Endothelial cell (in vitro differentiated cells): ENCODE results near the gene FBXO48. TPM values are rescaled to one million over a fixed set of nuclear protein-coding genes. Genes with fewer than 3 reads are reported as not detected.

ENCODE experiments used
- DNase-seq: peaks from one replicate; pipeline ENCODE4 v3.0.0; 2021; ENCODE audit warnings: low spot score
- H3K27ac Mint-ChIP-seq: one replicate; pipeline ENCODE4 v1.8.0; 2021; ENCODE audit warnings: mixed read lengths, inconsistent platforms; ENCODE audit not compliant: unreplicated experiment
- H3K27me3 Mint-ChIP-seq: one replicate; pipeline ENCODE4 v1.8.0; 2021; ENCODE audit warnings: mild to moderate bottlenecking, moderate library complexity, mixed read lengths, inconsistent platforms; ENCODE audit not compliant: unreplicated experiment
- H3K36me3 Mint-ChIP-seq: one replicate; pipeline ENCODE4 v1.8.0; 2021; ENCODE audit warnings: mild to moderate bottlenecking, low read depth, mixed read lengths, inconsistent platforms; ENCODE audit not compliant: unreplicated experiment
- H3K4me1 Mint-ChIP-seq: one replicate; pipeline ENCODE4 v1.8.0; 2021; ENCODE audit warnings: mild to moderate bottlenecking, mixed read lengths, inconsistent platforms; ENCODE audit not compliant: unreplicated experiment
- H3K4me3 Mint-ChIP-seq: one replicate; pipeline ENCODE4 v1.8.0; 2021; ENCODE audit warnings: mild to moderate bottlenecking, mixed read lengths, inconsistent platforms; ENCODE audit not compliant: unreplicated experiment
- H3K9me3 Mint-ChIP-seq: one replicate; pipeline ENCODE4 v1.8.0; 2021; ENCODE audit warnings: mixed read lengths, inconsistent platforms; ENCODE audit not compliant: unreplicated experiment
- total RNA-seq: library from RNA; stranded (reverse); fragmentation: NEBNext Ultra II Directional; extraction: Animal tissue kit (Norgen Biotek cat#: 25700); gene quantifications from one replicate; pipeline ENCODE4 v1.2.1, GENCODE V29; 2021; ENCODE audit not compliant: unreplicated experiment
- TF ChIP-seq, protein P1 (sequence below): fragments of 200-600 bp; sonication (generic); IDR thresholded peaks from one replicate; pipeline ENCODE4 v1.5.0; 2021; ENCODE audit warnings: antibody characterized with exemption; ENCODE audit not compliant: unreplicated experiment

Gene FBXO48
- total RNA-seq, 1 donor from 2014 or later = 1.6 TPM

DNA sequence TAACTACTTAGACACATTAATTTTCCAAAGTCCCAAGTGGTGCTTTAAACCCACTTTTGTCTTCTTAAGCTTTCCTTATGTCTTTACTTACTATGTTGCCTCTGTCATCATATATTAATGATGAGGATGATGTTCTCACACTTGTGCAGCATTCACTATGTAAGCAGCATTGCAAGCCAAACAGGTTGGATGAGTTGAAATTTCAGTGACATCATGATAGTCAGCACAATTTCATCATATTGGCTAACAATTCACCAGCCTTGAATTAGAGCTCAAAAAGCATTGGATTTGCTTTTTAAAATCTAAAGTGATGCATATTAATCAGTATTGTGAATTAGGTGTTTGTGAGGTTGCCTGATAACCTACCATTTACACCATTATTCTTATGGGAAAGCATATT, 8.0 kb upstream of the FBXO48 start:
- H3K27me3 Mint-ChIP-seq = peaks cover 2% of the 10 kb centered on the region
- no peak overlapping the region for H3K4me3 Mint-ChIP-seq
- no peak overlapping the region for H3K27ac Mint-ChIP-seq
- peaks cover 31% of the 10 kb centered on the region for H3K4me1 Mint-ChIP-seq
- no peak for DNase-seq
- TF ChIP-seq, protein P1, sequence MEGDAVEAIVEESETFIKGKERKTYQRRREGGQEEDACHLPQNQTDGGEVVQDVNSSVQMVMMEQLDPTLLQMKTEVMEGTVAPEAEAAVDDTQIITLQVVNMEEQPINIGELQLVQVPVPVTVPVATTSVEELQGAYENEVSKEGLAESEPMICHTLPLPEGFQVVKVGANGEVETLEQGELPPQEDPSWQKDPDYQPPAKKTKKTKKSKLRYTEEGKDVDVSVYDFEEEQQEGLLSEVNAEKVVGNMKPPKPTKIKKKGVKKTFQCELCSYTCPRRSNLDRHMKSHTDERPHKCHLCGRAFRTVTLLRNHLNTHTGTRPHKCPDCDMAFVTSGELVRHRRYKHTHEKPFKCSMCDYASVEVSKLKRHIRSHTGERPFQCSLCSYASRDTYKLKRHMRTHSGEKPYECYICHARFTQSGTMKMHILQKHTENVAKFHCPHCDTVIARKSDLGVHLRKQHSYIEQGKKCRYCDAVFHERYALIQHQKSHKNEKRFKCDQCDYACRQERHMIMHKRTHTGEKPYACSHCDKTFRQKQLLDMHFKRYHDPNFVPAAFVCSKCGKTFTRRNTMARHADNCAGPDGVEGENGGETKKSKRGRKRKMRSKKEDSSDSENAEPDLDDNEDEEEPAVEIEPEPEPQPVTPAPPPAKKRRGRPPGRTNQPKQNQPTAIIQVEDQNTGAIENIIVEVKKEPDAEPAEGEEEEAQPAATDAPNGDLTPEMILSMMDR = no peak
- H3K36me3 Mint-ChIP-seq = no peaks in the 10 kb centered on the region
- H3K9me3 Mint-ChIP-seq = no peaks in the 10 kb centered on the region

DNA sequence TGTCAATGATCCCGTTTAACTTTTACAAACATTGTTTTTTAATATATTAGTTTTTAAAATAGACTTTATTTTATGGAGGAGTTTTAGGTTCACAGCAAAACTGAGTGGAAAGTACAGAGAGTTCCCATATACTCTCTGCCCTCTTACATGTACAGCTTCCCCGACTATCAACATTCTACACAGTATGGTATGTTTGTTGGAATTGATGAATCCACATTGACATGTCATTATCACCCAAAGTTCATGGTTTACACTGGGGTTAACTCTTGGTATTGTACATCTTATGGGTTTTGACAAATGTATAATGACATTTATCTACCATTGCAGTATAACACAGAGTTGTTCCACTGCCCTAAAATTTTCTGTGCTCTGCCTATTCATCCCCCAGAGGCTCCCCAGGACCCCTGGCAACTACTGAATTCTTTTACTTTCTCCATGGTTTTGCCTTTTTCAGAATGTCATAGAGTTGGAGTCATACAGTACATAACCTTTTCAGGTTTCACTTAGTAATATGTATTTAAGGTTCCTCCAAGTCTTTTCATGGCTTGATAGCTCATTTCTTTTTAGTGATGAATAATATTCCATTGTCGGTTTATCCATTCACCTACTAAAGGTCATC, 5.8 kb upstream of the FBXO48 start:
- TF ChIP-seq, protein P1 = no peak
- no peak for DNase-seq
- Mint-ChIP-seq H3K4me1 (peaks cover 33% of the 10 kb centered on the region), H3K27me3 (peaks cover 2% of the 10 kb centered on the region), H3K27ac (peak overlapping the region; percentile 88), H3K36me3 (no peaks in the 10 kb centered on the region), H3K9me3 (no peaks in the 10 kb centered on the region), H3K4me3 (no peak overlapping the region)

DNA sequence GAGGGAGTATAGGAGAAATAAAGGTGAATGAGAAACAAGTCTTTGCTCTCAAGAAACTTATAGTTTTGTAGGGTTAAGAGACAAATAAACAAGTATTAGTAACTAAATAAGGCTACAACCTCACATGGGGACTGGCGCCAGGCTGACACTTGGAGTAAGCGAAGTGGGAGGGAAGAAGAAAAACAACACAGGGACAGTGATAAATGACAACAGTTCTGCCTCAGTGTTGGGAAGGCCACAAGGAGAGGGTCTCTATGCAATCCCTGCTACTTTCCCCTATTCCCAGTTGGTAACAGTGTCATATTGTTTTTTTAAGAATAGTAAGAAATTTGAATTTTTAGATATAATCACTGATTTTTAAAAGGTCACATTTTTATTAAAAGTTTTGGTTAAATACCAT, 4.3 kb upstream of the FBXO48 start:
- no peak for DNase-seq
- peak overlapping the region; percentile 38 for H3K4me3 Mint-ChIP-seq
- peaks cover 2% of the 10 kb centered on the region for H3K27me3 Mint-ChIP-seq
- H3K27ac Mint-ChIP-seq = peak overlapping the region; percentile 58
- peaks cover 36% of the 10 kb centered on the region for H3K4me1 Mint-ChIP-seq
- TF ChIP-seq, protein P1 = no peak
- no peaks in the 10 kb centered on the region for H3K9me3 Mint-ChIP-seq
- no peaks in the 10 kb centered on the region for H3K36me3 Mint-ChIP-seq

DNA sequence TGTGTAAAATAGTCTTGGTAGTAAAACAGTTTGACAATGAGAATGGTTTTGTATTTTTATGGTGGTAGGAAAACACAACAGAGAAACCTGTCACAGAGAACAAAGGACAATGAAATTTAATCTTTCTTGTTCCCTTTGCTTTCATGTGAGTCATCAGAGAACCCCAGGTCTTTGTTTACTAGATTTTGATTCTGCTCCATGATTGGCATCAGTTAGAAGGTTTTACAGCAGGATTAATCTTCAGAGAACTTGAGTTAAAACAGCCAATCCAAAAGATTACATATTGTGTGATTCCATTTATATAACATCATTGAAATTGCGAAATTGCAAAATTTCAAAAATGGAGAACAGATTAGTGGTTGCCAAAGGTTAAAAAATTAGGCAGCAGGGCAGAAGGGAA, 2.8 kb upstream of the FBXO48 start:
- H3K4me1 Mint-ChIP-seq = peaks cover 39% of the 10 kb centered on the region
- H3K36me3 Mint-ChIP-seq = no peaks in the 10 kb centered on the region
- no peak for DNase-seq
- no peak overlapping the region for H3K4me3 Mint-ChIP-seq
- TF ChIP-seq, protein P1 = no peak
- H3K27ac Mint-ChIP-seq = peak overlapping the region; percentile 44
- peaks cover 2% of the 10 kb centered on the region for H3K27me3 Mint-ChIP-seq
- H3K9me3 Mint-ChIP-seq = no peaks in the 10 kb centered on the region

DNA sequence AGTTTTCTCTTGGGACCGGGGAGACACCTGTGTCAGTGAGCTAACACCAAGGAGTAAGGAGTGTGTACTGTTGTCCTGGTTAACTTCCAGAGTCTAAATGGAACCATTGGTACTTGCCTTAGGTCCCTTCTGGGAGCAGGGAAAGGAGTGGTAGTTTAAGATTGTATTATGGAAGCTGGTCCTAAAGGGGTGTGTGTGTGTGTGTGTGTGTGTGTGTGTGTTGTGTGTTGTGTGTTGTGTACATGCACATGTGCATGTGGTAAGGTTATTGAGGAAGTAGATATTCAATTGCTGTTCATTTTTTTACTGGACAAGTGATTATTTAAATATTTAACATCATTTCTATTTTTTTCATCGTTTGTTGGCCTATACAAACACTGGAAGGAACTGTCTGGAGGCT, 1.7 kb upstream of the FBXO48 start:
- peak overlapping the region; percentile 91 for H3K4me3 Mint-ChIP-seq
- peak overlapping the region; percentile 54 for H3K27ac Mint-ChIP-seq
- H3K9me3 Mint-ChIP-seq = no peaks in the 10 kb centered on the region

More for the DNA sequence above, 1.7 kb upstream of the FBXO48 start:
- no peaks in the 10 kb centered on the region for H3K36me3 Mint-ChIP-seq
- H3K27me3 Mint-ChIP-seq = no peaks in the 10 kb centered on the region
- H3K4me1 Mint-ChIP-seq = peaks cover 39% of the 10 kb centered on the region
- TF ChIP-seq, protein P1 = no peak
- no peak for DNase-seq
